SK-N-SH (cell line): ENCODE results near the gene KLK5. TPM values are rescaled to one million over a fixed set of nuclear protein-coding genes. Genes with fewer than 3 reads are reported as not detected.

ENCODE experiments used
- CTCF ChIA-PET: fragments of 300-600, 350-600 bp; formaldehyde crosslinking; extraction: SDS; loops from one replicate; lab custom pipeline; 2021; lab: Yijun Ruan, JAX
- POLR2A ChIA-PET: fragments of 350-600 bp; sonication (Branson Sonifier 250); formaldehyde crosslinking; extraction: SDS; loops from one replicate; lab custom pipeline; 2020; ENCODE audit warnings: antibody characterized with exemption, inconsistent platforms; lab: Yijun Ruan, JAX
- DNase-seq: peaks from one replicate; pipeline ENCODE4 v3.0.0; 2012
- H2AFZ ChIP-seq: fragments of 200-600 bp; sonication (generic); 2 replicates; pipeline ENCODE4 v1.8.1; 2016; ENCODE audit warnings: antibody characterized with exemption, mild to moderate bottlenecking, low read depth
- H3F3A ChIP-seq: fragments of 200-600 bp; sonication (generic); replicated peaks from 2 replicates; pipeline ENCODE3; 2016; ENCODE audit warnings: antibody characterized with exemption, mild to moderate bottlenecking; ENCODE audit not compliant: insufficient read depth
- H3K27ac ChIP-seq, 2 experiments: fragments of 200-500 bp in 1 of 2; fragments of 200-600 bp in 1 of 2; sonication (Bioruptor generic) in 1 of 2; sonication (generic), shearing (Covaris generic) in 1 of 2; 2 replicates each; pipeline versions ENCODE4 v1.5.1 to v1.6.1; 2014 to 2016; ENCODE audit warnings: low read depth in 2 of 2, inconsistent platforms in 1 of 2, low read length in 1 of 2, mild to moderate bottlenecking in 1 of 2, mixed read lengths in 1 of 2
- H3K27me3 ChIP-seq: fragments of 200-600 bp; sonication (generic), shearing (Covaris generic); 2 replicates; pipeline ENCODE4 v1.6.1; 2016; ENCODE audit warnings: mixed run types; ENCODE audit not compliant: insufficient read depth
- H3K36me3 ChIP-seq, 2 experiments: fragments of 200-500 bp in 1 of 2; fragments of 200-600 bp in 1 of 2; sonication (Bioruptor generic) in 1 of 2; sonication (generic) in 1 of 2; replicated peaks in 1 of 2; 2 replicates each; pipeline versions ENCODE3 to v1.5.1; 2014 to 2016; ENCODE audit warnings: low read length in 1 of 2, mild to moderate bottlenecking in 1 of 2; ENCODE audit not compliant: insufficient read depth in 2 of 2, control insufficient read depth in 1 of 2
- H3K4me1 ChIP-seq, 2 experiments: fragments of 200-500 bp in 1 of 2; fragments of 200-600 bp in 1 of 2; sonication (Bioruptor generic) in 1 of 2; sonication (generic), shearing (Covaris generic) in 1 of 2; 2 replicates each; pipeline versions ENCODE4 v1.5.1 to v1.6.1; 2014 to 2016; ENCODE audit warnings: low read depth in 1 of 2, low read length in 1 of 2, mixed run types in 1 of 2; ENCODE audit not compliant: insufficient read depth in 2 of 2, control insufficient read depth in 1 of 2
- H3K4me2 ChIP-seq: fragments of 200-600 bp; sonication (generic), shearing (Covaris generic); 2 replicates; pipeline ENCODE4 v1.6.1; 2017; ENCODE audit warnings: mixed run types
- H3K4me3 ChIP-seq, 2 experiments: fragments of 200-500 bp in 1 of 2; fragments of 200-600 bp in 1 of 2; sonication (Bioruptor generic) in 1 of 2; sonication (generic), shearing (Covaris generic) in 1 of 2; 2 replicates each; pipeline versions ENCODE4 v1.5.1 to v1.8.1; 2014 to 2016; ENCODE audit warnings: low read depth in 2 of 2, inconsistent platforms in 1 of 2, low read length in 1 of 2, mild to moderate bottlenecking in 1 of 2, mixed read lengths in 1 of 2, moderate library complexity in 1 of 2
- H3K79me2 ChIP-seq: fragments of 200-600 bp; sonication (generic); 2 replicates; pipeline ENCODE4 v1.8.1; 2017; ENCODE audit warnings: mild to moderate bottlenecking; ENCODE audit not compliant: insufficient read depth
- H3K9ac ChIP-seq: fragments of 200-600 bp; sonication (generic); 2 replicates; pipeline ENCODE4 v1.6.1; 2017; ENCODE audit warnings: mixed run types
- H3K9me2 ChIP-seq: fragments of 200-600 bp; sonication (generic); 2 replicates; pipeline ENCODE4 v1.6.1; 2017; ENCODE audit warnings: mixed run types
- H3K9me3 ChIP-seq: fragments of 200-600 bp; sonication (generic); 2 replicates; pipeline ENCODE4 v1.6.1; 2017; ENCODE audit warnings: mixed run types, mild to moderate bottlenecking, moderate library complexity
- H4K20me1 ChIP-seq: fragments of 200-600 bp; sonication (generic); 2 replicates; pipeline ENCODE4 v1.6.1; 2017; ENCODE audit warnings: mild to moderate bottlenecking, mixed run types; ENCODE audit not compliant: insufficient read depth
- CTCF ChIP-seq: fragments of 200-600 bp; sonication (generic); IDR thresholded peaks from 2 replicates; pipeline ENCODE4 v1.6.1; 2017; ENCODE audit warnings: antibody characterized with exemption, mild to moderate bottlenecking, moderate library complexity
- FOXM1 ChIP-seq: IDR thresholded peaks from 2 replicates; pipeline ENCODE4 v1.4.0; 2012; ENCODE audit warnings: low read depth, mild to moderate bottlenecking
- GATA2 ChIP-seq: sonication (generic); formaldehyde crosslinking; IDR thresholded peaks from 2 replicates; pipeline ENCODE4 v1.5.0; 2020; ENCODE audit warnings: mild to moderate bottlenecking, missing genetic modification reagents
- MAX ChIP-seq: IDR thresholded peaks from 2 replicates; pipeline ENCODE4 v1.4.0; 2012; ENCODE audit warnings: low read depth
- NFIC ChIP-seq: IDR thresholded peaks from 2 replicates; pipeline ENCODE4 v1.4.0; 2012; ENCODE audit warnings: borderline replicate concordance
- RCOR1 ChIP-seq: fragments of 150-350 bp; IDR thresholded peaks from 2 replicates; pipeline ENCODE4 v1.6.1; 2017; ENCODE audit warnings: antibody characterized with exemption, low read length
- REST ChIP-seq: IDR thresholded peaks from 2 replicates; pipeline ENCODE4 v1.6.1; 2012; ENCODE audit warnings: mild to moderate bottlenecking, low read depth, low read length, moderate library complexity
- RXRA ChIP-seq: IDR thresholded peaks from 2 replicates; pipeline ENCODE4 v1.4.0; 2012; ENCODE audit warnings: low read depth, mild to moderate bottlenecking, borderline replicate concordance
- SMC3 ChIP-seq: IDR thresholded peaks from 2 replicates; pipeline ENCODE4 v1.6.1; 2012; ENCODE audit warnings: low read depth, low read length, improper control_type of control experiment
- TCF12 ChIP-seq: IDR thresholded peaks from 2 replicates; pipeline ENCODE4 v1.4.0; 2012
- WGBS: methylation state at CpG from one replicate; pipeline ENCODE4 v1.1.6; 2017; ENCODE audit warnings: low lambda C conversion rate; 5-methylcytosine and 5-hydroxymethylcytosine counted together
- polyA plus RNA-seq, 3 experiments: library from polyadenylated mRNA; depleted of rRNA; stranded (reverse); fragments of >200 nt; gene quantifications; 2 replicates each; pipeline ENCODE4 v1.2.3, GENCODE V29; 2012
- TF ChIP-seq, protein P1 (sequence below): fragments of 150-350 bp; IDR thresholded peaks from 2 replicates; pipeline ENCODE4 v1.6.1; 2017; ENCODE audit warnings: antibody characterized with exemption, low read length, low read depth, borderline replicate concordance

KLK5 gene
- polyA plus RNA-seq, 1 of the 3 experiments (the other 2 are of a cell fraction): not detected

GRCh38 chr19:50975766-50976165, 22.9 kb upstream of the KLK5 start (continued):
- TF ChIP-seq, protein P1, sequence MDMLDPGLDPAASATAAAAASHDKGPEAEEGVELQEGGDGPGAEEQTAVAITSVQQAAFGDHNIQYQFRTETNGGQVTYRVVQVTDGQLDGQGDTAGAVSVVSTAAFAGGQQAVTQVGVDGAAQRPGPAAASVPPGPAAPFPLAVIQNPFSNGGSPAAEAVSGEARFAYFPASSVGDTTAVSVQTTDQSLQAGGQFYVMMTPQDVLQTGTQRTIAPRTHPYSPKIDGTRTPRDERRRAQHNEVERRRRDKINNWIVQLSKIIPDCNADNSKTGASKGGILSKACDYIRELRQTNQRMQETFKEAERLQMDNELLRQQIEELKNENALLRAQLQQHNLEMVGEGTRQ: no peak
- no peak for TF ChIP-seq CTCF
- TF ChIP-seq NFIC: no peak
- TF ChIP-seq FOXM1: no peak
- no peak for TF ChIP-seq SMC3
- TF ChIP-seq GATA2 (CRISPR knock-in tag): no peak
- TF ChIP-seq RCOR1: no peak
- TF ChIP-seq TCF12: no peak
- no peak for TF ChIP-seq RXRA
- TF ChIP-seq REST: no peak

GRCh38 chr19:50974702-50975556, 22.1 kb upstream of the KLK5 start:
- no peaks in the 10 kb centered on the region for H3K4me1 ChIP-seq
- no peaks in the 10 kb centered on the region for H4K20me1 ChIP-seq
- H3K27me3 ChIP-seq: peaks cover 21% of the 10 kb centered on the region; the same call in 1 of the 2 replicates
- H3K36me3 ChIP-seq: no peaks in the 10 kb centered on the region
- no peak for DNase-seq
- no peaks in the 10 kb centered on the region for H3K9me2 ChIP-seq
- H3K79me2 ChIP-seq: no peaks in the 10 kb centered on the region
- CTCF ChIA-PET: no interaction called here
- no peak for TF ChIP-seq RXRA
- TF ChIP-seq SMC3: no peak
- no peak for TF ChIP-seq REST
- no peak for TF ChIP-seq MAX
- no peak for TF ChIP-seq RCOR1
- H2AFZ ChIP-seq: no peak overlapping the region
- H3K27ac ChIP-seq: no peak overlapping the region
- no peak overlapping the region for H3K9ac ChIP-seq
- H3K4me3 ChIP-seq: no peak overlapping the region
- 10% methylated on average over 5 of the region's 9 CpGs for WGBS
- POLR2A ChIA-PET: no interaction called here
- no peaks in the 10 kb centered on the region for H3K9me3 ChIP-seq
- H3K4me2 ChIP-seq: no peak overlapping the region
- no peaks in the 10 kb centered on the region for H3F3A ChIP-seq
